HG02623 (cell line): ENCODE results near the gene LILRA6.
"Not testable (repeated sequence)": the region's sequence is repeated elsewhere in the genome, so short reads cannot be mapped to it uniquely, and the experiment has no call there.

Experiments used
- ATAC-seq: cut with Tn5 transposase; IDR thresholded peaks from one replicate; pipeline ENCODE4 v1.9.1; 2021; ENCODE audit warnings: moderate library complexity; ENCODE audit not compliant: unreplicated experiment

The LILRA6 gene

GRCh38 chr19:54242646-54243045 lies at the start of gene LILRA6:
Gene LILRA6 (minus strand): TSS chr19:54242790.
- not testable (repeated sequence) for ATAC-seq

- not testable (repeated sequence) for ATAC-seq
These were observed 46.6 kb upstream of the LILRA6 start for GRCh38 chr19:54289160-54289559.

GRCh38 chr19:54287456-54287855 lies 44.9 kb upstream of the LILRA6 start:
- no peak for ATAC-seq

GRCh38 chr19:54286283-54286682 lies 43.7 kb upstream of the LILRA6 start:
- ATAC-seq, result not testable (repeated sequence)

DNA sequence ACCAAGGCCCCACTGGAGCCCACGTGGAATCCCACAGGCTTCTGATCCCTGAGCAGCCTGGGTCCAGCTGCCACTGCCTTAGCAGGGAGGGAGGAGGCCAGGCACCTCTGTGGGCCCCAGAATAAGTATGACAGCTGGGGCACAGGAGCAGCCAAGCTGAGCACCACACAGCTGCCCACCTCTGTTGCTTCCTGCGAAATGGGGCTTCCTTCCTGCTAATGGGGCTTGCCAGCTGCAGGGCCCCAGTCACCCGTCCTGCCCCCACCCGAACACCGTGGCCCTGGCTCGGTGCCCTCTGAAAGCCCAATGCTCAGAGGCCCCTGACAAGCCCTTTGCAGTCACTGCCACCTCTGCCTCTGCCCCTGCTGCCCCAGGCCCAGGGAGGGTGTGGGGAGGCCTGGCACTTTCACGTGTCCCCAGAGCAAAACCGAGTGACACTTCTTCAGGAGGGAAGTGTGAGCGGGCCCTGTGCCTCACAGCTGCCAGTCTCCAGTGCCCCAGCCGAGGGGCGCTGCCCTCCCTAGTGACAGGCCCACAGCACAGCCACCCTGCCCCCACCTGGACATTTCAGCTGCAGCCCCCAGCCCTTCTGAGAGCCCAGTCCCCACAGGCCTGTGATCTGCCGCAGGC lies 43.0 kb upstream of the LILRA6 start:
- not testable (repeated sequence) for ATAC-seq

DNA sequence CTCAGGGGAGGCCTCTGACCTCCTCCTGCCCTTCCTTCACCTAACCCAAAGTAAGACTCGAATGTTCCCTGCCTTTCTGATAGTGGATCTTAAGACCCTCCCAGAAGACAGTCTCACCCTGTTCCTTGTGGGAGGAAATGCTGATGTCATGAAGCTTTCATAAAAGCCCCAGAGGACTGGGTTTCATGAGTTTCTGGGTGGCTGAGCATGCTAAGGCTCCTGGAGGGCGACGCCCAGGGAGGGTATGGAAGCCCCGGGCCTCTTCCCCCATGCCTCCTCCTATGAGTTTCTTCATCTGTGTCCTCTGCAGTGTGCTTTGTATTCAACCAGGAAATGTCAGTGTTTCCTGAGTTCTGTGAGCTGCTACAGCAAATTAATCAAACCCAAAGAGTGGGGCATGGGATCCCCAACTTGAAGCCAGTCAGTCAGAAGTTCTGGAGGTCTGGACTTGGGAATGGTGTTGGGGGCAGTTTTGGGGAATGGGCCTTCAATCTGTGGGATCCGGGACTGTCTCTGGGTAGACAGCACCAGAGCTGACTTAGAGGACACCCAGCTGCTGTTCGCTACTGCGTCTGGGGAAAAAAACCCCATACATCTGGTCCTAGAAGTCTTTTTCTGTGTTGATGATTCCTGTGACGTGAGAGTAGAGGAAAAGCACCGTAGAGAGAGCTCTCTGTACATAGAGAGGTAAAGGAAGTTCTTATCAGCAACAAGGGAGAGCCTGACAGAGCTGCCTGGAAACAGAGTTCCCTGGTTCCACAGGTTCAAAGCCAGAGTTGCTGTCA lies 40.3 kb upstream of the LILRA6 start:
- no peak for ATAC-seq

DNA sequence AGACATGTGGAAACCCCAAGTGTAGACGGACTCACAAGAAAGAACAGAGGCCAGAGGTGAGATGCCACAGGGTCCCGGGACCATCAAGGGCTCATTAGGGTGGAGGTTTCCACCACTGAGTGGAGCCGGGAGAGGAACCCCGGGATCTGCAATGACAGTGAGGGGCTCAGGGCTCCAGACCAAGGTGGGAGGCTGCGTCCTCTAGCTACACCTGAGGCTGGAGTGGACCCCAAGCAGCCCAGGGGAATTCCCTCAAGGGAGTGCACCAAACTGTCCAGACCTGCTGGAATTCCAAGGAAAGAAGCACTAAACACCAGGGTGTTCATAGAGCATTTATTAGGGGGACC lies 39.1 kb upstream of the LILRA6 start:
- ATAC-seq, result not testable (repeated sequence)

DNA sequence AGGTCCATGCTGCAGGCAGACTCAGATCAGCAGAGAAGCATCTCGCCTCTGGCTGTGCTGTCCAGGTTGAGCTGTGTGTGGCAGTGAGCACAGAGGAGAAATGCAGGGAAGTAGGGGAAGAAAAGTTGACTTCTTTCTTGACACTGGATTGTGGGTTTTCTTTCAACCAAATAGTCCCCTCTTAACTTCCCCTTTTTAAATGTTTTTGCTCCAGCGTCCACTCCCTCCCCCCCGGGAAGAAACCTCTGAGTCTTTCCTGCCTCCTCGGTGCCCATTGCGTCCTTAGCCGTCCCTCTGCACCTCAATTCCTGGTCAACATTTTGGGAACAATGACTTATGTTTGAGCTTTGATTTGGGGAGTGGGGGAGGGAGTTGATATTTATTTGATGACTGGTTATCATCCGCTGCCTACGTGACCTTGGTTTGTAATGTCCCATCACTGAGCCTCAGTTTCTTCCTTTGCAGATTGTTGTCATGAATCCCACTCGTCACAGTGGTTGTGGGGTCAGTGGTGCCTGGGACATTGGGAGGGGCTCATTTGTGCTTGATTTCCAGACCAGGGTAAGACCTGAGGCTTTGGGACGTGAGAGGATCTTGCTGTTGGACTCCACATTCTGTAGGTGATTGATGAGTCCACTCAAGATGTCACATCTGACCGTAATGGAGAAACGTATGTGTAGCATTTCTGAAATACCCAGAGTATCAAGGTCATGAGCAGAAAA lies 38.6 kb upstream of the LILRA6 start, which contains the start of gene LILRB2:
TSS of gene LILRB2 (minus strand) at position 104 of the 722 bp plus-strand sequence. CDS start 614 bp downstream, outside the sequence.
- no peak for ATAC-seq

GRCh38 chr19:54280441-54280840 lies 37.9 kb upstream of the LILRA6 start:
- not testable (repeated sequence) for ATAC-seq

DNA sequence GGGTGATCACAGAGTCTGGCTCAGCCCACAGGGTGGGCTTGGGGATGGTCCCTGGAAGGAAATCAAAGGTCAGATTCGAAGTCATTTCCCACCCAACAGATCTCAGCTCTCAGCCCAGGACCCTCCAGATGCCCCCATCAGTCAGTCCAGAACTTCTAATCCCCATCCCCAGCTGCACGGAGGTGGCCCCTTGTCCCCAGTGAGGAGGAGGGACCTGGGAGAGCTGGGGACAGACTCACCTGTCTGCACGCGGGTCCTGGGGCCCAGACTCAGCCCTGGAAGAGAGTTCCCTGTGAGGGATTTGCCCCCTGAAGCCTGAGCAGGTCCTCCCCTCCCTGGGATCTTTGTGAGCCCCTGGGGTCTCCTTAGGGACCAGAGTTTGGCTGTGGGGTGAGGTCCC lies 37.4 kb upstream of the LILRA6 start:
- ATAC-seq, result not testable (repeated sequence)

- no peak for ATAC-seq
These were observed 36.9 kb upstream of the LILRA6 start for GRCh38 chr19:54279406-54279962.

GRCh38 chr19:54278571-54279195 lies 36.1 kb upstream of the LILRA6 start:
- ATAC-seq, result not testable (repeated sequence)

- ATAC-seq, result not testable (repeated sequence)
These were observed 35.5 kb upstream of the LILRA6 start for GRCh38 chr19:54278056-54278455.

- ATAC-seq, result not testable (repeated sequence)
These were observed 34.6 kb upstream of the LILRA6 start for GRCh38 chr19:54277111-54277615.

GRCh38 chr19:54275951-54276350 lies 33.4 kb upstream of the LILRA6 start:
- no peak for ATAC-seq

GRCh38 chr19:54274516-54274915 lies 31.9 kb upstream of the LILRA6 start:
- not testable (repeated sequence) for ATAC-seq

- ATAC-seq, result no peak
These were observed 31.2 kb upstream of the LILRA6 start for GRCh38 chr19:54273821-54274220.

DNA sequence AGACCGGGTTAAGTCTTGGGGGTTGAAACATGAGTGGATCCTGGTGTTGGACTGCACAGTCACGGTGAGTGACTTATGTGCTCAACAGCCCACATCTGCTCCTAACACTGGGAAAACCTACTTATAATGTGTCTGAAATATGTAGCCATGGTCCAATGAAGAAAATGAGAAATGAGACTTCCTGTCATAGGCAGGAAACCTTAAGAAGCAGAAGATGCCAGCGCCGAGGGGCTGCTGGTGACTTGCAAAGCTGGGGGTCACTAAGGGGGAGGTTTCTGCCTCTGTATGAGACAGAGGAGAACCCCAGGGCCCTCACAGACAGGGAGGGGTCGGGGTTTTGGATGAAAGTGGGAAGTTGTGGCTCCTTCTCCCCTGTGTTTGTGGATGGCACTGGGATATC lies 29.6 kb upstream of the LILRA6 start:
- ATAC-seq, result not testable (repeated sequence)

DNA sequence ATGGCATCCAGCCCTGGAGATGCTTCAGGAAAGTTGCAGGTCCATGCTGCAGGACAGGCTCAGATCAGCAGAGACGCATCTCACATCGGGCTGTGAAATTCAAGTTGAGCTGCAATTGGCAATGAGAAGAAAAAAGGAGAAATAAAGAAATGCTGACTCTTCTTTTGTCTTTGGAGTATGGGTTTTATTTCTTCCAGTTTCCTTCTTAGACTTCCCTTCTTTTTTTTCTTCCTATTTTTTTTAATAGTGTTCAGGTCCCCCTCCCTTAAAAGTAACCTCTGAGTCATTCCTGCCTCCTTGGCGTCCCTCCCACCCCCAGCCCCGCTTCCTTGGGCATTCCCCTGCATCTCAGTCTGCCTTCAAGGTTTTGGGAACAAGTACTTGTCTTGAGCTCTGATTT lies 29.0 kb upstream of the LILRA6 start:
- not testable (repeated sequence) for ATAC-seq

DNA sequence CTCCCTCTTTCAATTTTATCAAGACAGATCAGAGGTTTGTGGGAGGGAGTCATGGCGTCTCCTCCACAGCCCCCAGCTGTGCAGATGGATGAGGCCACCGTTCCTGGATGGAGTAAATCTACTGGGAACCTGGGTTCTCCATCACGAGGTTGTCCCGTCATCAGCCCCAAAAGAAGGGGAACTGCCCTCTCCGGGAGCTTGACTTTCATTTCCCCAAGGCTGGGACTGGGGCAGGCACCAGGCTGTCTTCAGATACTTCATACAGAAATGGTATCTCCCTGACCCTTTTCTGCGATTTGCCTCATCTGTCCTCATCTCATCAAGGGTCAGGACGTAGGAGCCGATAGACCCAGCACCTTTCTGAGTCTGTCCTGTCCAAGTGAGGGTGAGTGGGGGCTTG lies 28.5 kb upstream of the LILRA6 start:
- ATAC-seq, result no peak

- ATAC-seq, result no peak
These were observed 26.3 kb upstream of the LILRA6 start for GRCh38 chr19:54268936-54269335.
